ENCODE measurements around the gene EGR1. TPM values are rescaled to one million over a fixed set of nuclear protein-coding genes. Genes with fewer than 3 reads are reported as not detected.

Gene EGR1
- total RNA-seq, 1 donor from 2014 or later, result 25.1 TPM

DNA sequence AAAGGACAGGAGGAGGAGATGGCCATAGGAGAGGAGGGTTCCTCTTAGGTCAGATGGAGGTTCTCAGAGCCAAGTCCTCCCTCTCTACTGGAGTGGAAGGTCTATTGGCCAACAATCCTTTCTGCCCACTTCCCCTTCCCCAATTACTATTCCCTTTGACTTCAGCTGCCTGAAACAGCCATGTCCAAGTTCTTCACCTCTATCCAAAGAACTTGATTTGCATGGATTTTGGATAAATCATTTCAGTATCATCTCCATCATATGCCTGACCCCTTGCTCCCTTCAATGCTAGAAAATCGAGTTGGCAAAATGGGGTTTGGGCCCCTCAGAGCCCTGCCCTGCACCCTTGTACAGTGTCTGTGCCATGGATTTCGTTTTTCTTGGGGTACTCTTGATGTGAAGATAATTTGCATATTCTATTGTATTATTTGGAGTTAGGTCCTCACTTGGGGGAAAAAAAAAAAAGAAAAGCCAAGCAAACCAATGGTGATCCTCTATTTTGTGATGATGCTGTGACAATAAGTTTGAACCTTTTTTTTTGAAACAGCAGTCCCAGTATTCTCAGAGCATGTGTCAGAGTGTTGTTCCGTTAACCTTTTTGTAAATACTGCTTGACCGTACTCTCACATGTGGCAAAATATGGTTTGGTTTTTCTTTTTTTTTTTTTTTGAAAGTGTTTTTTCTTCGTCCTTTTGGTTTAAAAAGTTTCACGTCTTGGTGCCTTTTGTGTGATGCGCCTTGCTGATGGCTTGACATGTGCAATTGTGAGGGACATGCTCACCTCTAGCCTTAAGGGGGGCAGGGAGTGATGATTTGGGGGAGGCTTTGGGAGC is 3.1 kb downstream of the EGR1 start:
- Histone ChIP-seq H3K79me2 (ENCODE audit: low read depth) (peaks cover 11% of the 10 kb centered on the region), H3K9me3 (ENCODE audit: low read depth) (no peaks in the 10 kb centered on the region), H3K27ac (no peak overlapping the region), H3K4me2 (peak overlapping the region; percentile 92), H3F3A (ENCODE audit: low read depth) (peaks cover 28% of the 10 kb centered on the region), H3K27me3 (peaks cover 32% of the 10 kb centered on the region), H3K9ac (no peak overlapping the region), H3K4me1 (peaks cover 9% of the 10 kb centered on the region), H2AFZ (replicated peaks) (no peak overlapping the region), H4K20me1 (ENCODE audit: low read depth) (peaks cover 30% of the 10 kb centered on the region), H3K36me3 (no peaks in the 10 kb centered on the region), H3K4me3 (peak overlapping the region; percentile 90)
- Mint-ChIP-seq H3K36me3 (peaks cover 22% of the 10 kb centered on the region), H3K4me1 (peaks cover 29% of the 10 kb centered on the region), H3K4me3 (peak overlapping the region; percentile 91), H3K27ac (peak overlapping the region; percentile 78), H3K27me3 (ENCODE audit: insufficient read depth, low read depth) (peaks cover 28% of the 10 kb centered on the region), H3K9me3 (peaks cover 8% of the 10 kb centered on the region)
- TF ChIP-seq EZH2phosphoT487 (IDR thresholded peaks at IDR 0.05) (no peak), EZH2 (IDR thresholded peaks at IDR 0.05) (no peak), CTCF (IDR thresholded peaks at IDR 0.05) (no peak)
- DNase-seq (ENCODE audit: low spot score), result no peak

DNA sequence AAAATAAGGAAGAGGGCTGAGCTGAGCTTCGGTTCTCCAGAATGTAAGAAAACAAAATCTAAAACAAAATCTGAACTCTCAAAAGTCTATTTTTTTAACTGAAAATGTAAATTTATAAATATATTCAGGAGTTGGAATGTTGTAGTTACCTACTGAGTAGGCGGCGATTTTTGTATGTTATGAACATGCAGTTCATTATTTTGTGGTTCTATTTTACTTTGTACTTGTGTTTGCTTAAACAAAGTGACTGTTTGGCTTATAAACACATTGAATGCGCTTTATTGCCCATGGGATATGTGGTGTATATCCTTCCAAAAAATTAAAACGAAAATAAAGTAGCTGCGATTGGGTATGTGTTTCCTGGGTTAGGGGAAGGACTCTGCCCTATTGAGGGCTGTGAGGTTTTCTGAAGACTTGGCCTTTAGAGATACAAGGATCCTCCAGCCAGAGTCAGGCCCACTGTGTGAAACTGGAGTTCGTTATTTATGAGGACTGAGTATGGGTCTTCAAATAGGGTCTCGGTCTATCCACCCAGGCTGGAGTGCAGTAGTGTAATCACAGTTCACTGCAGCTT is 3.8 kb downstream of the EGR1 start:
- Histone ChIP-seq H3K9me3 (ENCODE audit: low read depth) (no peaks in the 10 kb centered on the region), H2AFZ (replicated peaks) (no peak overlapping the region), H3K4me2 (peak overlapping the region; percentile 92), H3K27ac (no peak overlapping the region), H3K79me2 (ENCODE audit: low read depth) (peaks cover 11% of the 10 kb centered on the region), H3K27me3 (peaks cover 32% of the 10 kb centered on the region), H3F3A (ENCODE audit: low read depth) (peaks cover 22% of the 10 kb centered on the region), H3K9ac (no peak overlapping the region), H3K4me1 (peaks cover 9% of the 10 kb centered on the region), H4K20me1 (ENCODE audit: low read depth) (peaks cover 30% of the 10 kb centered on the region), H3K4me3 (no peak overlapping the region), H3K36me3 (no peaks in the 10 kb centered on the region)
- Mint-ChIP-seq H3K27me3 (ENCODE audit: insufficient read depth, low read depth) (peaks cover 28% of the 10 kb centered on the region), H3K36me3 (peaks cover 22% of the 10 kb centered on the region), H3K9me3 (peaks cover 8% of the 10 kb centered on the region), H3K4me1 (peaks cover 29% of the 10 kb centered on the region), H3K27ac (no peak overlapping the region), H3K4me3 (peak overlapping the region; percentile 91)
- TF ChIP-seq CTCF (IDR thresholded peaks at IDR 0.05) (no peak), EZH2phosphoT487 (IDR thresholded peaks at IDR 0.05) (no peak), EZH2 (IDR thresholded peaks at IDR 0.05) (no peak)
- DNase-seq (ENCODE audit: low spot score), result no peak

DNA sequence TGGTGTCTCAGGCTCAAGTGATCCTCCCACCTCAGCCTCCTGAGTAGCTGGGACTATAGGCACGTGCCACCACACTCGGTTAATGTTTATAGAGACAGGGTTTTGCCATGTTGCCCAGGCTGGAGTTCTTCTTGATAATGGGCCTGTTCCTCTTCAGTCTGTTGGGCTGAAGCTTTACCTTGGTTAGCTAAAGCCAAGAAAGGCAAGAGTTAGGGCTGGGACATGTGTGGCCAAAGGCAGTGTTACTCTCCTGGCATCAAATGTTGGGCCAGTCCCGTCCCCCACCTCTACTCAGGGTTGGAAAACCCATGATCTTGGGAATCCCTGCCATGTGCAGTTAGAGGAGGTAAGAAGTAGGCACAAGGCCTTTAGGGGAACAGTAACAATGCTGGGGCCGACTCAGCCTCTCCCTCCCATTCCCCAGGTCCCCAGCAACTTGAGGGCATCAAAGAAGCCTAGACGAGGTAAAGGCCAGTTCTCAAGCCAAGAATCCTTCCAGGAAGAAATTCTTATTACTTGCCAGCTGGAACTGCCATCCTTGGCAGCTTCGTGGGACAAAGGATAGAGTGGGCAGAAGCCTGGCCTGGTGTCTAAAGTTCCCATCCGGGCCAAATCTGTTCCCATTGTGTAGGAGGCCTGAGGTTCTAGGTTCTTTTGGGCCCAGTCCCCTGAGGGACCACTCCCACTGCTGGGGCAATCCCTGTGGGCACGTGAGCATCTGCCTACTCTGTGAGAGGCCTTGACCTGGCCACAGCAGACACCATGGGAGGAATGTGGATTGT is 4.5 kb downstream of the EGR1 start:
- Mint-ChIP-seq H3K36me3 (peaks cover 22% of the 10 kb centered on the region), H3K4me3 (peak overlapping the region; percentile 43), H3K27ac (no peak overlapping the region), H3K4me1 (peaks cover 29% of the 10 kb centered on the region), H3K9me3 (peaks cover 8% of the 10 kb centered on the region), H3K27me3 (ENCODE audit: insufficient read depth, low read depth) (peaks cover 28% of the 10 kb centered on the region)
- Histone ChIP-seq H3F3A (ENCODE audit: low read depth) (peaks cover 16% of the 10 kb centered on the region), H3K27ac (no peak overlapping the region), H3K4me3 (no peak overlapping the region), H3K4me2 (no peak overlapping the region), H3K4me1 (peaks cover 9% of the 10 kb centered on the region), H4K20me1 (ENCODE audit: low read depth) (peaks cover 30% of the 10 kb centered on the region), H3K9ac (no peak overlapping the region), H2AFZ (replicated peaks) (no peak overlapping the region), H3K9me3 (ENCODE audit: low read depth) (no peaks in the 10 kb centered on the region), H3K27me3 (peaks cover 32% of the 10 kb centered on the region), H3K79me2 (ENCODE audit: low read depth) (peaks cover 11% of the 10 kb centered on the region), H3K36me3 (no peaks in the 10 kb centered on the region)
- TF ChIP-seq EZH2 (IDR thresholded peaks at IDR 0.05), result no peak
- TF ChIP-seq EZH2phosphoT487 (IDR thresholded peaks at IDR 0.05), result no peak
- no peak for TF ChIP-seq CTCF (IDR thresholded peaks at IDR 0.05)
- peak; percentile 55 for DNase-seq (ENCODE audit: low spot score)
